GM12864 (cell line): Measurements from ENCODE around the gene OR4K2.
"Not testable (repeated sequence)": the region's sequence is repeated elsewhere in the genome, so short reads cannot be mapped to it uniquely, and the experiment has no call there.

ENCODE experiments used
- DNase-seq: peaks from one replicate; pipeline ENCODE4 v3.0.0-alpha.2; 2011; ENCODE audit warnings: low read depth
- H3K4me3 ChIP-seq: 2 replicates; pipeline ENCODE4 v1.5.1; 2011; ENCODE audit warnings: mild to moderate bottlenecking, low read depth, low read length, control low read depth
- CTCF ChIP-seq: IDR thresholded peaks from 2 replicates; pipeline ENCODE4 v1.5.1; 2011; ENCODE audit warnings: low read depth, mild to moderate bottlenecking, moderate library complexity, low read length, control low read depth, inconsistent platforms; ENCODE audit errors: missing control alignments

Gene OR4K2

GRCh38 chr14:19874842-19875241, at the start of gene OR4K2:
Gene OR4K2 (plus strand): TSS chr14:19875142. CDS start chr14:19876268, 1,126 bp downstream.
- no peak within 1 kb of the TSS for H3K4me3 ChIP-seq
- TF ChIP-seq CTCF: no peak

GRCh38 chr14:19827626-19828244, 47.2 kb upstream of the OR4K2 start:
- DNase-seq, H3K4me3 ChIP-seq: not testable (repeated sequence)
- peak; percentile 17 for TF ChIP-seq CTCF

More at GRCh38 chr14:19874842-19875241, at the start of gene OR4K2:
- no peak for DNase-seq

GRCh38 chr14:19828314-19828713, 46.6 kb upstream of the OR4K2 start:
- no peak overlapping the region for H3K4me3 ChIP-seq
- TF ChIP-seq CTCF: no peak
- DNase-seq: no peak

- not testable (repeated sequence) for H3K4me3 ChIP-seq, DNase-seq
These were observed 40.6 kb upstream of the OR4K2 start for GRCh38 chr14:19834203-19834848.

GRCh38 chr14:19838433-19838832, 36.5 kb upstream of the OR4K2 start:
- no peak for DNase-seq
- no peak overlapping the region for H3K4me3 ChIP-seq
- TF ChIP-seq CTCF: no peak

- no peak for TF ChIP-seq CTCF
- H3K4me3 ChIP-seq: no peak overlapping the region
- no peak for DNase-seq
These were observed 23.6 kb upstream of the OR4K2 start for GRCh38 chr14:19851365-19851764.

- not testable (repeated sequence) for H3K4me3 ChIP-seq, DNase-seq
These were observed 8.8 kb upstream of the OR4K2 start for GRCh38 chr14:19866061-19866669.

GRCh38 chr14:19873178-19873577, 1.8 kb upstream of the OR4K2 start:
- no peak for TF ChIP-seq CTCF
- H3K4me3 ChIP-seq: no peak overlapping the region
- no peak for DNase-seq
